HG03060 (cell line): Measurements from ENCODE around the gene HOXA7.

Source experiments
- ATAC-seq: cut with Tn5 transposase; IDR thresholded peaks from one replicate; pipeline ENCODE4 v1.9.1; 2021; ENCODE audit warnings: low read depth, moderate number of reproducible peaks; ENCODE audit not compliant: unreplicated experiment

HOXA7 gene

GRCh38 chr7:27182861-27183681 lies 26.6 kb upstream of the HOXA7 start:
- no peak for ATAC-seq

- ATAC-seq: no peak
Measured at GRCh38 chr7:27182285-27182841, 25.9 kb upstream of the HOXA7 start.

GRCh38 chr7:27181795-27182275 lies 25.4 kb upstream of the HOXA7 start:
- no peak for ATAC-seq

GRCh38 chr7:27180431-27181420 lies 24.3 kb upstream of the HOXA7 start:
- ATAC-seq: no peak

GRCh38 chr7:27179503-27180430 lies 23.3 kb upstream of the HOXA7 start:
- no peak for ATAC-seq

- ATAC-seq: no peak
Measured at GRCh38 chr7:27179030-27179429, 22.6 kb upstream of the HOXA7 start.

- ATAC-seq: no peak
Measured at GRCh38 chr7:27178366-27178765, 21.9 kb upstream of the HOXA7 start.

GRCh38 chr7:27177795-27178320 lies 21.4 kb upstream of the HOXA7 start:
- ATAC-seq: no peak

GRCh38 chr7:27176962-27177794 lies 20.7 kb upstream of the HOXA7 start:
- ATAC-seq: no peak

GRCh38 chr7:27176524-27176845 lies 20.0 kb upstream of the HOXA7 start:
- ATAC-seq: no peak

GRCh38 chr7:27175626-27176523 lies 19.4 kb upstream of the HOXA7 start:
- no peak for ATAC-seq

- ATAC-seq: no peak
Measured at GRCh38 chr7:27174874-27175625, 18.6 kb upstream of the HOXA7 start.

- ATAC-seq: no peak
Measured at GRCh38 chr7:27173956-27174873, 17.7 kb upstream of the HOXA7 start, which contains the start of gene HOXA10. Gene HOXA10 (minus strand): TSS chr7:27174320. CDS start chr7:27174306, 14 bp downstream.

- no peak for ATAC-seq
Measured at GRCh38 chr7:27173511-27173955, 17.1 kb upstream of the HOXA7 start.

GRCh38 chr7:27172823-27173510 lies 16.5 kb upstream of the HOXA7 start:
- no peak for ATAC-seq
